Activated T-helper 2 cell treated with anti-CD3 and anti-CD28 coated beads, Interferon-gamma antibody, Interleukin-2, Interleukin-4, amounts not matched to agents 10 μg/mL and 5 μg/mL and 100 μg/mL, durations not matched to agents 14 hours and 24 hours and 36 hours (primary cell): ENCODE results near the gene CLSTN2. TPM values are rescaled to one million over a fixed set of nuclear protein-coding genes. Genes with fewer than 3 reads are reported as not detected.

Source experiments
- DNase-seq: peaks from one replicate; pipeline ENCODE4 v3.0.0; 2021; ENCODE audit warnings: low spot score
- H3K27ac Mint-ChIP-seq: one replicate; pipeline ENCODE4 v1.8.0; 2021; ENCODE audit warnings: mixed read lengths
- H3K27me3 Mint-ChIP-seq: one replicate; pipeline ENCODE4 v1.8.0; 2021; ENCODE audit warnings: low read depth, mixed read lengths
- H3K36me3 Mint-ChIP-seq: one replicate; pipeline ENCODE4 v1.8.0; 2021; ENCODE audit warnings: low read depth, mixed read lengths
- H3K4me1 Mint-ChIP-seq: one replicate; pipeline ENCODE4 v1.8.0; 2021; ENCODE audit warnings: low read depth, mixed read lengths
- H3K4me3 Mint-ChIP-seq: one replicate; pipeline ENCODE4 v1.8.0; 2021; ENCODE audit warnings: low read depth, mild to moderate bottlenecking, moderate library complexity, mixed read lengths
- H3K9me3 Mint-ChIP-seq: one replicate; pipeline ENCODE4 v1.8.0; 2021; ENCODE audit warnings: mixed read lengths
- intact Hi-C: fragments of 100-400 bp; cut with micrococcal nuclease; formaldehyde crosslinking; loops from one replicate; pipeline ENCODE4 v1.15.1; 2023
- total RNA-seq: library from RNA; stranded (reverse); gene quantifications from 2 replicates; pipeline ENCODE4 v1.2.3, GENCODE V29; 2022

CLSTN2 gene
- total RNA-seq, 1 donor from 2014 or later = not detected

- Mint-ChIP-seq H3K36me3 (no peaks in the 10 kb centered on the region), H3K4me1 (no peaks in the 10 kb centered on the region), H3K4me3 (no peak overlapping the region), H3K9me3 (no peaks in the 10 kb centered on the region), H3K27me3 (no peaks in the 10 kb centered on the region), H3K27ac (no peak overlapping the region)
- intact Hi-C loops = no loop called here
- no peak for DNase-seq
These were observed 210.5 kb downstream of the CLSTN2 start for GRCh38 chr3:140145528-140145927.

- Mint-ChIP-seq H3K4me3 (no peak overlapping the region), H3K4me1 (no peaks in the 10 kb centered on the region), H3K36me3 (no peaks in the 10 kb centered on the region), H3K9me3 (no peaks in the 10 kb centered on the region), H3K27me3 (no peaks in the 10 kb centered on the region), H3K27ac (no peak overlapping the region)
- no peak for DNase-seq
- intact Hi-C loops = no loop called here
These were observed 211.7 kb downstream of the CLSTN2 start for GRCh38 chr3:140146668-140147067.

- no peaks in the 10 kb centered on the region for H3K4me1 Mint-ChIP-seq
- DNase-seq = no peak
- H3K4me3 Mint-ChIP-seq = no peak overlapping the region
- no peaks in the 10 kb centered on the region for H3K9me3 Mint-ChIP-seq
- H3K27ac Mint-ChIP-seq = no peak overlapping the region
- H3K27me3 Mint-ChIP-seq = no peaks in the 10 kb centered on the region
- intact Hi-C loops = no loop called here
- no peaks in the 10 kb centered on the region for H3K36me3 Mint-ChIP-seq
These were observed 213.0 kb downstream of the CLSTN2 start for GRCh38 chr3:140147965-140148490.

- no peaks in the 10 kb centered on the region for H3K9me3 Mint-ChIP-seq
- intact Hi-C loops = no loop called here
- no peaks in the 10 kb centered on the region for H3K36me3 Mint-ChIP-seq
- H3K4me3 Mint-ChIP-seq = no peak overlapping the region
- H3K27ac Mint-ChIP-seq = no peak overlapping the region
- H3K4me1 Mint-ChIP-seq = no peaks in the 10 kb centered on the region
- no peaks in the 10 kb centered on the region for H3K27me3 Mint-ChIP-seq
- no peak for DNase-seq
These were observed 213.9 kb downstream of the CLSTN2 start for GRCh38 chr3:140148824-140149390.

GRCh38 chr3:140151321-140151720 lies 216.3 kb downstream of the CLSTN2 start:
- DNase-seq = no peak
- Mint-ChIP-seq H3K9me3 (no peaks in the 10 kb centered on the region), H3K4me1 (no peaks in the 10 kb centered on the region), H3K27ac (no peak overlapping the region), H3K4me3 (no peak overlapping the region), H3K27me3 (no peaks in the 10 kb centered on the region), H3K36me3 (no peaks in the 10 kb centered on the region)
- intact Hi-C loops = no loop called here

GRCh38 chr3:140152851-140153639 lies 218.1 kb downstream of the CLSTN2 start:
- H3K36me3 Mint-ChIP-seq = no peaks in the 10 kb centered on the region
- DNase-seq = no peak
- intact Hi-C loops = no loop called here
- H3K27me3 Mint-ChIP-seq = no peaks in the 10 kb centered on the region
- no peak overlapping the region for H3K27ac Mint-ChIP-seq
- no peaks in the 10 kb centered on the region for H3K9me3 Mint-ChIP-seq
- H3K4me1 Mint-ChIP-seq = no peaks in the 10 kb centered on the region
- no peak overlapping the region for H3K4me3 Mint-ChIP-seq

- no peak overlapping the region for H3K27ac Mint-ChIP-seq
- H3K4me3 Mint-ChIP-seq = no peak overlapping the region
- H3K27me3 Mint-ChIP-seq = no peaks in the 10 kb centered on the region
- H3K4me1 Mint-ChIP-seq = no peaks in the 10 kb centered on the region
- no peak for DNase-seq
- H3K36me3 Mint-ChIP-seq = no peaks in the 10 kb centered on the region
- H3K9me3 Mint-ChIP-seq = no peaks in the 10 kb centered on the region
- intact Hi-C loops = no loop called here
These were observed 218.8 kb downstream of the CLSTN2 start for GRCh38 chr3:140153736-140154135.

GRCh38 chr3:140157161-140157560 lies 222.2 kb downstream of the CLSTN2 start:
- Mint-ChIP-seq H3K4me1 (no peaks in the 10 kb centered on the region), H3K36me3 (no peaks in the 10 kb centered on the region), H3K27me3 (no peaks in the 10 kb centered on the region), H3K27ac (no peak overlapping the region), H3K9me3 (no peaks in the 10 kb centered on the region), H3K4me3 (no peak overlapping the region)
- DNase-seq = no peak
- intact Hi-C loops = no loop called here

- H3K27me3 Mint-ChIP-seq = no peaks in the 10 kb centered on the region
- intact Hi-C loops = no loop called here
- no peak overlapping the region for H3K27ac Mint-ChIP-seq
- no peaks in the 10 kb centered on the region for H3K36me3 Mint-ChIP-seq
- no peak for DNase-seq
- no peaks in the 10 kb centered on the region for H3K9me3 Mint-ChIP-seq
- H3K4me3 Mint-ChIP-seq = no peak overlapping the region
- no peaks in the 10 kb centered on the region for H3K4me1 Mint-ChIP-seq
These were observed 224.7 kb downstream of the CLSTN2 start for GRCh38 chr3:140159646-140160045.

GRCh38 chr3:140160553-140160952 lies 225.6 kb downstream of the CLSTN2 start:
- no peaks in the 10 kb centered on the region for H3K36me3 Mint-ChIP-seq
- no peak for DNase-seq
- no peaks in the 10 kb centered on the region for H3K27me3 Mint-ChIP-seq
- intact Hi-C loops = no loop called here
- no peaks in the 10 kb centered on the region for H3K9me3 Mint-ChIP-seq
- H3K4me3 Mint-ChIP-seq = no peak overlapping the region
- H3K4me1 Mint-ChIP-seq = no peaks in the 10 kb centered on the region
- no peak overlapping the region for H3K27ac Mint-ChIP-seq

GRCh38 chr3:140162551-140162950 lies 227.6 kb downstream of the CLSTN2 start:
- no peak overlapping the region for H3K4me3 Mint-ChIP-seq
- DNase-seq = no peak
- H3K27me3 Mint-ChIP-seq = no peaks in the 10 kb centered on the region
- H3K27ac Mint-ChIP-seq = no peak overlapping the region
- no peaks in the 10 kb centered on the region for H3K36me3 Mint-ChIP-seq
- H3K9me3 Mint-ChIP-seq = no peaks in the 10 kb centered on the region
- no peaks in the 10 kb centered on the region for H3K4me1 Mint-ChIP-seq
- intact Hi-C loops = no loop called here

- no peaks in the 10 kb centered on the region for H3K9me3 Mint-ChIP-seq
- no peak for DNase-seq
- no peak overlapping the region for H3K27ac Mint-ChIP-seq
- intact Hi-C loops = no loop called here
- no peaks in the 10 kb centered on the region for H3K4me1 Mint-ChIP-seq
- no peaks in the 10 kb centered on the region for H3K36me3 Mint-ChIP-seq
- no peaks in the 10 kb centered on the region for H3K27me3 Mint-ChIP-seq
- H3K4me3 Mint-ChIP-seq = no peak overlapping the region
These were observed 228.3 kb downstream of the CLSTN2 start for GRCh38 chr3:140163159-140163763.

GRCh38 chr3:140164156-140164555 lies 229.2 kb downstream of the CLSTN2 start:
- Mint-ChIP-seq H3K27me3 (no peaks in the 10 kb centered on the region), H3K4me3 (no peak overlapping the region), H3K9me3 (no peaks in the 10 kb centered on the region), H3K4me1 (no peaks in the 10 kb centered on the region), H3K36me3 (no peaks in the 10 kb centered on the region), H3K27ac (no peak overlapping the region)
- no peak for DNase-seq
- intact Hi-C loops = no loop called here
